Fibroblast of mammary gland (primary cell): Measurements from ENCODE around the gene DOP1B.

Experiments used
- DNase-seq: peaks from one replicate; pipeline ENCODE4 v3.0.0-alpha.2; 2010; ENCODE audit warnings: low read depth
- H3K4me3 ChIP-seq: 2 replicates; pipeline ENCODE4 v1.5.1; 2011; ENCODE audit warnings: low read depth, mild to moderate bottlenecking, low read length, moderate library complexity; ENCODE audit not compliant: control insufficient read depth
- CTCF ChIP-seq: conservative IDR thresholded peaks from 2 replicates; pipeline ENCODE4 v1.5.1; 2011; ENCODE audit warnings: low read depth, low read length, inconsistent platforms; ENCODE audit not compliant: control insufficient read depth, insufficient read depth

DOP1B gene

DNA sequence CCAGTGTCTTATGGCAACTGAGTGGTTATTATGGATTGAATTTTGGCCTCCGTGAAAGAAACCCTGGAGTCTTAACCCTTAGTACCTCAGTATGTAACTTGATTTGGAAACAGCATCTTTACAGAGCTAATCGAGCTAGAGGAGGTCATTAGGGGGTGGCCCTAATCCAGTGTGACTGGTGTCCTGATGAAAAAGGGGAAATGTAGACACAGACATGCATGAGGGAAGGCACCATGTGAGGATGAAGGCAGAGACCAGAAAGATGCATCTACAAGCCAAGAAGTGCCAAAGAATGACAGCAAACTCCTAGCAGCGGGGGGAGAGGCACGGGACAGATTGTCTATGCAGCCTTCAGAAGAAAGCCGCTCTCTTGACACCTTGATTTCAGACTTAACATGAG lies 14.7 kb downstream of the DOP1B start:
- no peak for DNase-seq
- H3K4me3 ChIP-seq = no peak overlapping the region
- no peak for TF ChIP-seq CTCF

GRCh38 chr21:36171741-36172331 lies 15.2 kb downstream of the DOP1B start:
- H3K4me3 ChIP-seq = no peak overlapping the region
- TF ChIP-seq CTCF = no peak
- no peak for DNase-seq

- no peak for TF ChIP-seq CTCF
- H3K4me3 ChIP-seq = no peak overlapping the region
- DNase-seq = no peak
Observed at GRCh38 chr21:36174780-36175179, 18.2 kb downstream of the DOP1B start.

- no peak overlapping the region for H3K4me3 ChIP-seq
- TF ChIP-seq CTCF = no peak
- DNase-seq = no peak
Observed at GRCh38 chr21:36175771-36176565, 19.3 kb downstream of the DOP1B start.

DNA sequence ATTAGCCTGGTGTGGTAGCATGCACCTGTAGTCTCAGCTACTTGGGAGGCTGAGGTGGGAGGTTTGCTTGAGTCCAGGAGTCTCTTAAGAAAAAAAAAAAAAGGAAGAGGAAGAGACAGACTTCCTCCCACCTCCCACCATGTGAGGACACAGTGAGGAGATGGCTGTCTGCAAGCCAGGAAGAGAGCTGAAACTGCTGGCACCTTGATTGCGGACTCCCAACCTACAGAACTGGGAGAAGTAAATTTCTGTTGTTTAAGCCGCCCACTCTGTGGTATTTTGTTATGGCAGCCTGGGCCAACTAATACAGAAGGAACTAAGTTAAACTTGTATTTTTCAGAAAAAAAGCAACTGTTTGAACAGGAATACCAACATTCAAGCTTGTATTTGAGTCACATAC lies 21.7 kb downstream of the DOP1B start:
- no peak for DNase-seq
- TF ChIP-seq CTCF = no peak

DNA sequence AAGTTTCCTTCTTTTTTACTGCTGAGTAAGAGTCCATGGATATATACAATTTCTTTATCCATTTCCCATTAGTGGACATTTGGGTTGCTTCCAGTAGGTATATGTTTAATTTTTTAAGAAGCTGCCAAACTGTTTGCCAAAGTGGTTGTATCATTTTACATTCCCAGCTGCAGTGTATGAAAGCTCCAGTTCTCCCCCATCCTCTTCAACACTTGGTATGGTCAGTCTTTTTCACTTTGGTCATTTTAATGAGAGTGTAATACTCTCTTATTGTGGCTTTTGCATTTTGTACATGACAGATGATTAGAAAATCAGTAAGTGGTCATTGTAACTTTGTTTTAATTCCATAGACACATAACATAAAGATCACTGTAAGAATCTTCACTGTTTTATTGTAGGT lies 22.5 kb downstream of the DOP1B start:
- no peak overlapping the region for H3K4me3 ChIP-seq
- DNase-seq = no peak
- TF ChIP-seq CTCF = no peak

More for the DNA sequence above, 21.7 kb downstream of the DOP1B start:
- no peak overlapping the region for H3K4me3 ChIP-seq
